Stimulated activated CD8-positive, alpha-beta memory T cell treated with anti-CD3 and anti-CD28 coated beads, Interleukin-7, amount 100 ng/mL, for 48 hours (primary cell): ENCODE results near the gene CAMK1G.

ENCODE experiments used
- DNase-seq, 2 donors: peaks; one replicate each; pipeline ENCODE4 v3.0.0-alpha.2; 2020; ENCODE audit warnings: low read depth in 1 of 2; ENCODE audit errors: extremely low read depth in 1 of 2

Gene CAMK1G

DNA sequence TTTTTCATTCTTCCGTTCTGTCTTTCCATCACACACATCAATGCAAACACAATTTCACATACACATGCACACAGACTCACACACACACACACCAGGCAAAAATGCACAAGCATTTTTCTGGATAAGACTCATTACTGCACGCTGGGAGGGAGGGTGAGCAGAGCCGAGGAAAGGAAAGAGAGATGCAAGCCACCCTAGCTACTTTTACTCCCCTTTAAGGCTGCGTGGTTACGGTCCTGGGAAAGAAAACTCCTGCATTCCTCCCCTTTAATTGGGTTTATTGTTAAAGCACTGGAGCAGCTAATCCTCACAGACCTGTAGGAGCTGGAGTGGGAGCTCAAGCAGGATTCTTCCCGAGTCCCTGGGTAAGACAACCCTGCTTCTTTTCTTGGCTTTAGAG is at the start of gene CAMK1G:
CAMK1G (plus strand) TSS at position 307 of the 400 bp plus-strand sequence. CDS start 11,270 bp downstream, outside the sequence.
- DNase-seq: no peak

- DNase-seq: no peak
Measured at GRCh38 chr1:209534496-209535250, 48.8 kb upstream of the CAMK1G start.

- DNase-seq: no peak
Measured at GRCh38 chr1:209536843-209537242, 46.7 kb upstream of the CAMK1G start.

- DNase-seq: no peak
Measured at GRCh38 chr1:209537336-209538114, 46.0 kb upstream of the CAMK1G start.

DNA sequence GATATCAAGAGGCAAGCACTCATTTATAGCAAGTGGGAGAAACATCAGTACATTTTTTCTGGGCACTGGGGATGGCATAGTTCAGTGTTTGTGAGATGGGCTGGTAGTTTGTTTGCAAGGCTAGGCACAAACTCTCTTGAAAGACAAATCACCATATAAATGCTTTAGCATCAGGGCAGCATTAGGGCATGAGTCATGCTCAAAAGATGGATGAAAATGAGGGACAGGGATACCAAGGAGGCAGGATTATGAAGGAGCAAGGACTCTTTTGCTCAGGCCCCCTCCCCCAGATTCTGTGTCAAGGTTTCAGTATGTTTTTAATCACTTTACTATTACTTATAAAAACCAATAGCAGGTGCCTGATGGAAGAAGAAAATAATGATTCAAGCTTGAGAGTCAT is 43.9 kb upstream of the CAMK1G start:
- DNase-seq: no peak

- DNase-seq: no peak
Measured at GRCh38 chr1:209542585-209542984, 40.9 kb upstream of the CAMK1G start.

- no peak for DNase-seq
Measured at GRCh38 chr1:209544098-209544497, 39.4 kb upstream of the CAMK1G start.

DNA sequence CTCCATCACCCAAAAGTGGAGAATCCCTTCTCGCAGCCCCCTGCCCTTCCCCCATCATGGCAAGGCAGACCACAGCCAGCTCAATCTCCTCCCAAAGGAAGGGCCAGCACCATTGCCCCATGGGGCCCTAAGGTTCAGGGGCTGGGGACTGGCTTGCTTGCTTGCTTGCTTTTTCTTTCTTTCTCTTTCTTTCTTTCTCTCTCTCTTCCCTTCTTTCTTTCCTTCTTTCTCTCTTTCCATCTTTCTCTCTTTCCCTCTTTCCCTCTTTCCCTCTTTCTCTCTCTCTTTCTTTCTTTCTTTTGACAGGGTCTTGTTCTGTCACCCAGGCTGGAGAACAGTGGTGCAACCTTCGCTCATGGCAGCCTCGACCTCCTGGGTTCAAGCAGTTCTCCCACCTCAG is 38.1 kb upstream of the CAMK1G start:
- DNase-seq: no peak

- no peak for DNase-seq
Measured at GRCh38 chr1:209546390-209547085, 37.0 kb upstream of the CAMK1G start.

GRCh38 chr1:209547626-209548025 is 35.9 kb upstream of the CAMK1G start:
- DNase-seq: no peak

GRCh38 chr1:209549443-209550205 is 33.9 kb upstream of the CAMK1G start:
- DNase-seq: no peak

DNA sequence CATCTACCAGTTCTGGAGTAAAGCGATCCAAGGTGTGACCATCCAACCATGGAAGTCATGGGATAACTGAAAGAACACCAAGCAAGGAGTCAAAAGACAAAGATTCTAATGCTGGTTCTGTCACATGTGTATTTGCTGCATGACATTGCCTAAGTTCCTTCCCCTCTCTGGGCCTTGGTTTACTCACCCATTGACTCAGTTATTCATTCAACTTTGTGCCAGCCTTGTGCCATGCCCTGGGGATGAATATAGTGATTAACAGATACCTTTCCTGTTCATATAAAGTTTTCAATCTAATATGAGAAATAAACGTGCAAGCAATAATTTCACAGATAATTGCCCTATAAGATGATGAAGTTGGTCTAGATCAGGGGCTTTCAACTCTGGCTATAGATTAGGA is 33.0 kb upstream of the CAMK1G start:
- DNase-seq: no peak

DNA sequence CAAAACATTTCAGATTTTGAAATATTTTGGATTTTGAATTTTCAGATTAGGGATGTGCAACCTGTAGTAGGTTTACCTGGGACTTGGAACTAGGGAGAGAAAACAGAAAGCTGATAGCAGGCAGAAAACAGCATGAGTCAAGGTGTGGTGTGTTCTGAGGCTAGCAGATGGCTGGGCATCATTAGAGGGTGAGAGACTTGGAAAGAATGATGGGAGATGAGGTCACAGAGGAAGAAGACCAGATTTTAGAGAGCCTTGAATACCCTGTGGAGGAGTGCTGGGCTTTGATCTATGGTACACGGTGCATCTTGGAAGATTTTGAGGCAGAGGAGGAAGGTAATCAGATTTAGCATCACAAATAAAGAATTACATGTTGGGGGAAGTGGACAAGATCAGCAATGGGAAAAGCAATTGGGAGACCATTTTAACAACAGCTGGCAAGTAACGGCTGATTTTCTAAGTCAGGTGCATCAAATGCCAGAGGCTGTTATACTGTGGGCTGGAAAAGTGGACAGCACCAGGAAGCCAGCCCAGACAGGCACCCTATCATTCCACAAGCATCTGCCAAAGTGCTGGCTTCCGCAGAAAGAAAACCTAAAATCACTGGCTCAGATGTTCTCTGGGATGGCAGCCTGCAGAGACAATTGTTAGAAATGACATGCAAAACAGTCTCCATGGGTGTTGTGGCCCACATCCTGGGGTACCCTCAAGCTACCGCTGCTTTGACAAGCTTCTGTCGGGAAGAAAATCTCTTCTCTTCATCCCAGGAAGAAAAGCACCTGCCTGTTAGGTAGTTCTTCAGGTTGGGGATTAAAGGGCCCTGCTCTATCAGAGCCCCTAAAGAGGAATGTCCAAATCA is 30.9 kb upstream of the CAMK1G start:
- DNase-seq: no peak

DNA sequence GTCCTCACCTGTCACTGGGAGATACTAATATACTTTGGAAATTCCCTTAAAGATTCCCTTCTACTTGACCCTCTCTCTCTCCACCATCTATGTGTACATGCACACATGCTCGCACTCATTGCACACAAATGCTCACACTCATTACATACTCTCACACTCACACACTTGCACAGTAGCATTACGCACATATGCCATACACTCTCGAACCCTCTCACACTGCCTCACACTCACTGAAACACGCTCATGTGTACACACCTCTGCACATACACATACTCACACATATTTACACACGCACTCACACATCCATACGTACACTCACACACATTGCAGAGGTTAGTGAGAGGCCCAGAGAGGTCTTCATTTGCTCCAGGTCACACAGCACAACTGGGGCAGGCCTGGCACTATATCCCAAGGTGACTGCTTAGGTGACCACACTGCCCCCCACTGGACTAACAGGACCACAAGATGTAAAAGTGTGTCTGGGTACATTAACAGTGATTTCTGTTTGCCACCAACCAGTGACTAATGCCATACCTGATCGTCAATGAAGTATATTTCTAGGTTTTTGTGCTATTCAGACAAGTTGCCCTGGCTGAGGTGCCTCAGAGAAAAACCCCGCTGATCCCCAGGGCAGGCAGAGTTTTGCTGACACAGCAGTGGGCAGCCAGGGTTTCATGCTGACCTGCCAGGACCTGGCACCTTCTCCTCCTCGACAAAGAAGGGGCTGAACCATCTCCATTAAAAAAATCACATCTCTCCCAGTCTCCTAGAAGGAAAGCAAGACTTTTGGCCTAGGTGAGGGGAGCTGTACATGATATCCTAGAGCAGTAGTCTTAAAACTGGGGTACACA is 28.5 kb upstream of the CAMK1G start:
- no peak for DNase-seq

GRCh38 chr1:209556162-209556690 is 27.3 kb upstream of the CAMK1G start:
- no peak for DNase-seq

- DNase-seq: no peak
Measured at GRCh38 chr1:209557221-209557620, 26.3 kb upstream of the CAMK1G start.

GRCh38 chr1:209560529-209560928 is 23.0 kb upstream of the CAMK1G start:
- DNase-seq: no peak

GRCh38 chr1:209560952-209561351 is 22.6 kb upstream of the CAMK1G start:
- no peak for DNase-seq

- no peak for DNase-seq
Measured at GRCh38 chr1:209561532-209561931, 22.0 kb upstream of the CAMK1G start.
